Measurements from ENCODE around the gene PHF2. TPM values are rescaled to one million over a fixed set of nuclear protein-coding genes. Genes with fewer than 3 reads are reported as not detected.

The PHF2 gene
- total and polyA plus RNA-seq, 9 of the 15 experiments (the other 6 are each of a cell fraction or from before 2014, with no cell fraction given), result 0.37 to 14.4 (median 8.1) TPM

DNA sequence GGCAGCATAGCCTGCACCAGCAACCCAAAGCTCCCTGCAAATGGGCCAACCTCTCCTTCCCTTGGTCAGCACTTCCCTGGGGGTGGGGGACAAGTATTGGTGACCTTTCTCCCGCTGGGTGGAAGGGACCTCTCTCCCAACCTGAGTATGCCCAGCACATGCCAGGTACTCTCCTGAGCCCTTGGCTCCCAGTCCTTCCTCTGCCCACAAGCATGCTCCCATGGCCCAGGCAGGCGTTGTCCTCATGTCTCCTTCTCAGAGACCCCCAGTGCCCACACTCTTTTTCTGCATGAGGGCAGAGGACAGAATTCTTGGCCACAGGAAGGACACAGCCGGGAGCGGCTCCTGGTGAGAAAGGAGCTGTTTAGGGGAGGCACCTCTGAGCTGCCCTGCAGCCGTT is 60.3 kb downstream of the PHF2 start (continued):
- TF ChIP-seq MEIS2 (IDR thresholded peaks at IDR 0.05; ENCODE audit: partially characterized antibody), result no peak
- no peak for TF ChIP-seq RFX1 (IDR thresholded peaks at IDR 0.05)
- TF ChIP-seq MAZ (CRISPR knock-in tag; conservative IDR thresholded peaks at IDR 0.05 in 1 of 2, IDR thresholded peaks at IDR 0.05 in 1 of 2), result no peak
- TF ChIP-seq, protein P1, sequence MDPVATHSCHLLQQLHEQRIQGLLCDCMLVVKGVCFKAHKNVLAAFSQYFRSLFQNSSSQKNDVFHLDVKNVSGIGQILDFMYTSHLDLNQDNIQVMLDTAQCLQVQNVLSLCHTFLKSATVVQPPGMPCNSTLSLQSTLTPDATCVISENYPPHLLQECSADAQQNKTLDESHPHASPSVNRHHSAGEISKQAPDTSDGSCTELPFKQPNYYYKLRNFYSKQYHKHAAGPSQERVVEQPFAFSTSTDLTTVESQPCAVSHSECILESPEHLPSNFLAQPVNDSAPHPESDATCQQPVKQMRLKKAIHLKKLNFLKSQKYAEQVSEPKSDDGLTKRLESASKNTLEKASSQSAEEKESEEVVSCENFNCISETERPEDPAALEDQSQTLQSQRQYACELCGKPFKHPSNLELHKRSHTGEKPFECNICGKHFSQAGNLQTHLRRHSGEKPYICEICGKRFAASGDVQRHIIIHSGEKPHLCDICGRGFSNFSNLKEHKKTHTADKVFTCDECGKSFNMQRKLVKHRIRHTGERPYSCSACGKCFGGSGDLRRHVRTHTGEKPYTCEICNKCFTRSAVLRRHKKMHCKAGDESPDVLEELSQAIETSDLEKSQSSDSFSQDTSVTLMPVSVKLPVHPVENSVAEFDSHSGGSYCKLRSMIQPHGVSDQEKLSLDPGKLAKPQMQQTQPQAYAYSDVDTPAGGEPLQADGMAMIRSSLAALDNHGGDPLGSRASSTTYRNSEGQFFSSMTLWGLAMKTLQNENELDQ (CRISPR knock-in tag; IDR thresholded peaks at IDR 0.05; ENCODE audit: borderline replicate concordance), result no peak

DNA sequence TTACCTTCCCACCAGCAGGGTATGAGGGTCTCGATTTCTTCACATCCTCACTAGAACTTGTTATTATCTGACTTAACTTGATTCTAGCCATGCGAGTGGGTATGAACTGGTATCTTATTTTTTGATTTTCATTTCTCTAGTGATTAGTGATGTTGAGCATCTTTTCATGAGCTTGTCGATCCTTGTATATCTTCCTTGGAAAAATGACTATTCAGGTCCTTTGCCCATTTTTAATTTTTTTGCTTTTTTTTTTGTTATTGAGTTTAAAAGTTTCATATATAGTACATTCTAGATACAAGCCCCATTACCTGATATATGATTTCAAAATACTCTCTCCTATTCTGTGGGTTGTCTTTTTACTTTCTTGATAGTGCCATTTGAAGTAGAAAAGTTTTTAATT is 61.5 kb downstream of the PHF2 start:
- BruUV-seq (replicated peaks), result no TSS peak
- DNase-seq (ENCODE audit: extremely low read depth in 1 of 4, low spot score in 3 of 4) (no peak), ATAC-seq (no peak), FAIRE-seq (peak; percentile 32)
- Histone ChIP-seq H3K9me1 (ENCODE audit: control insufficient read depth, insufficient read depth, low read length) (no peaks in the 10 kb centered on the region), H3K27ac (ENCODE audit: extremely low read depth, low read depth, low read length) (no peak overlapping the region), H3K27me3 (ENCODE audit: control insufficient read depth in 2 of 2, insufficient read depth in 2 of 2, low read length in 2 of 2) (no peaks in the 10 kb centered on the region), H3K79me2 (ENCODE audit: control insufficient read depth, insufficient read depth, low read length) (no peaks in the 10 kb centered on the region), H4K20me1 (replicated peaks; ENCODE audit: control insufficient read depth, insufficient read depth, low read length) (no peaks in the 10 kb centered on the region), H3K4me1 (replicated peaks in 1 of 2; ENCODE audit: control insufficient read depth in 2 of 2, insufficient read depth in 2 of 2, low read length in 2 of 2) (no peaks in the 10 kb centered on the region), H3K9me3 (replicated peaks; ENCODE audit: control insufficient read depth, insufficient read depth, low read depth, low read length) (peaks cover 6% of the 10 kb centered on the region), H2AFZ (ENCODE audit: low read depth, low read length) (no peak overlapping the region), H3K4me2 (ENCODE audit: insufficient read depth, low read length) (no peak overlapping the region), H3K36me3 (ENCODE audit: control insufficient read depth, insufficient read depth, low read length) (peaks cover 6% of the 10 kb centered on the region; the same call in 2 of the 3 replicates), H3K4me3 (no peak overlapping the region), H3K9ac (ENCODE audit: insufficient read depth in 1 of 2, low read depth in 2 of 2, low read length in 2 of 2) (no peak overlapping the region)
- in situ Hi-C loops (cut with MboI), result no loop called here
- POLR2A ChIA-PET, result no interaction called here
- intact Hi-C loops (cut with micrococcal nuclease), result no loop called here
- 90% methylated on average over 3 of the region's 3 CpGs for WGBS (ENCODE audit: insufficient coverage, low coverage, missing lambda C conversion rate)
- TF ChIP-seq SP2 (IDR thresholded peaks at IDR 0.05; ENCODE audit: extremely low read depth, low read depth, low read length, poor library complexity, severe bottlenecking), result no peak
- TF ChIP-seq CBX3 (IDR thresholded peaks at IDR 0.05; ENCODE audit: borderline replicate concordance in 1 of 2, low read length in 2 of 2), result peak in 1 of 2 experiments; percentile 60; a peak in 1 of 3 replicates
- TF ChIP-seq, protein P2, sequence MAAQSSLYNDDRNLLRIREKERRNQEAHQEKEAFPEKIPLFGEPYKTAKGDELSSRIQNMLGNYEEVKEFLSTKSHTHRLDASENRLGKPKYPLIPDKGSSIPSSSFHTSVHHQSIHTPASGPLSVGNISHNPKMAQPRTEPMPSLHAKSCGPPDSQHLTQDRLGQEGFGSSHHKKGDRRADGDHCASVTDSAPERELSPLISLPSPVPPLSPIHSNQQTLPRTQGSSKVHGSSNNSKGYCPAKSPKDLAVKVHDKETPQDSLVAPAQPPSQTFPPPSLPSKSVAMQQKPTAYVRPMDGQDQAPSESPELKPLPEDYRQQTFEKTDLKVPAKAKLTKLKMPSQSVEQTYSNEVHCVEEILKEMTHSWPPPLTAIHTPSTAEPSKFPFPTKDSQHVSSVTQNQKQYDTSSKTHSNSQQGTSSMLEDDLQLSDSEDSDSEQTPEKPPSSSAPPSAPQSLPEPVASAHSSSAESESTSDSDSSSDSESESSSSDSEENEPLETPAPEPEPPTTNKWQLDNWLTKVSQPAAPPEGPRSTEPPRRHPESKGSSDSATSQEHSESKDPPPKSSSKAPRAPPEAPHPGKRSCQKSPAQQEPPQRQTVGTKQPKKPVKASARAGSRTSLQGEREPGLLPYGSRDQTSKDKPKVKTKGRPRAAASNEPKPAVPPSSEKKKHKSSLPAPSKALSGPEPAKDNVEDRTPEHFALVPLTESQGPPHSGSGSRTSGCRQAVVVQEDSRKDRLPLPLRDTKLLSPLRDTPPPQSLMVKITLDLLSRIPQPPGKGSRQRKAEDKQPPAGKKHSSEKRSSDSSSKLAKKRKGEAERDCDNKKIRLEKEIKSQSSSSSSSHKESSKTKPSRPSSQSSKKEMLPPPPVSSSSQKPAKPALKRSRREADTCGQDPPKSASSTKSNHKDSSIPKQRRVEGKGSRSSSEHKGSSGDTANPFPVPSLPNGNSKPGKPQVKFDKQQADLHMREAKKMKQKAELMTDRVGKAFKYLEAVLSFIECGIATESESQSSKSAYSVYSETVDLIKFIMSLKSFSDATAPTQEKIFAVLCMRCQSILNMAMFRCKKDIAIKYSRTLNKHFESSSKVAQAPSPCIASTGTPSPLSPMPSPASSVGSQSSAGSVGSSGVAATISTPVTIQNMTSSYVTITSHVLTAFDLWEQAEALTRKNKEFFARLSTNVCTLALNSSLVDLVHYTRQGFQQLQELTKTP (IDR thresholded peaks at IDR 0.05; ENCODE audit: low read depth in 1 of 2, partially characterized antibody in 2 of 2), result peak in 1 of 2 experiments; percentile 99
- CTCF ChIA-PET (ENCODE audit: low intra/inter-chr PET ratio), result no interaction called here
